IMR-90 (cell line): ENCODE data around the gene EPAS1. TPM values are rescaled to one million over a fixed set of nuclear protein-coding genes. Genes with fewer than 3 reads are reported as not detected.

Experiments
- ATAC-seq: fragments of 200-7000 bp; cut with Tn5 transposase; 2 replicates; pipeline ENCODE4 v1.9.1; 2020; ENCODE audit warnings: low read depth, mild to moderate bottlenecking, moderate library complexity
- BruUV-seq: library from RNA; stranded (reverse); fragments of 400-500 nt; replicated peaks from 2 replicates; lab custom pipeline; 2021; lab: Mats Ljungman, UMichigan
- CTCF ChIA-PET: fragments of 300-600 bp; formaldehyde crosslinking; extraction: SDS; loops from one replicate; lab custom pipeline; 2021; ENCODE audit warnings: antibody characterized with exemption; lab: Yijun Ruan, JAX
- POLR2A ChIA-PET: fragments of 300-600 bp; sonication (Branson Sonifier 250); formaldehyde crosslinking; loops from one replicate; lab custom pipeline; 2022; ENCODE audit warnings: antibody characterized with exemption; ENCODE audit not compliant: unreplicated experiment; lab: Charles Lee
- DNase-seq: peaks from one replicate; pipeline ENCODE4 v3.0.0; 2013
- H2AFZ ChIP-seq: replicated peaks from 2 replicates; pipeline ENCODE3; 2013; ENCODE audit warnings: low read length, mild to moderate bottlenecking; ENCODE audit not compliant: poor library complexity
- H2AK5ac ChIP-seq: 2 replicates; pipeline ENCODE4 v1.6.1; 2013; ENCODE audit warnings: low read depth, low read length, inconsistent platforms
- H2AK9ac ChIP-seq: replicated peaks from 2 replicates; pipeline ENCODE3; 2013; ENCODE audit warnings: mild to moderate bottlenecking, low read depth, low read length, moderate library complexity; ENCODE audit not compliant: poor library complexity
- H2BK120ac ChIP-seq: 2 replicates; pipeline ENCODE4 v1.6.1; 2013; ENCODE audit warnings: low read depth, low read length, inconsistent platforms
- H2BK15ac ChIP-seq: 3 replicates; pipeline ENCODE4 v1.6.1; 2013; ENCODE audit warnings: low read depth, low read length, inconsistent platforms
- H2BK20ac ChIP-seq: 2 replicates; pipeline ENCODE4 v1.6.1; 2013; ENCODE audit warnings: low read depth, mild to moderate bottlenecking, inconsistent platforms, low read length, moderate library complexity
- H2BK5ac ChIP-seq: 2 replicates; pipeline ENCODE4 v1.6.1; 2013; ENCODE audit warnings: mild to moderate bottlenecking, low read depth, low read length, inconsistent platforms; ENCODE audit not compliant: poor library complexity, severe bottlenecking
- H3K14ac ChIP-seq: replicated peaks from 2 replicates; pipeline ENCODE4 v1.6.1; 2013; ENCODE audit warnings: low read depth, low read length, inconsistent platforms
- H3K18ac ChIP-seq: 2 replicates; pipeline ENCODE4 v1.6.1; 2013; ENCODE audit warnings: low read depth, low read length, control low read depth
- H3K23ac ChIP-seq: 2 replicates; pipeline ENCODE4 v1.6.1; 2013; ENCODE audit warnings: low read depth, low read length, inconsistent platforms
- H3K27ac ChIP-seq: 2 replicates; pipeline ENCODE4 v1.5.1; 2013; ENCODE audit warnings: mild to moderate bottlenecking, control low read depth, low read length; ENCODE audit not compliant: insufficient read depth
- H3K27me3 ChIP-seq: 2 replicates; pipeline ENCODE4 v1.6.1; 2013; ENCODE audit warnings: low read length; ENCODE audit not compliant: control insufficient read depth, insufficient read depth
- H3K36me3 ChIP-seq: 2 replicates; pipeline ENCODE4 v1.6.1; 2013; ENCODE audit warnings: low read length, mixed read lengths; ENCODE audit not compliant: control insufficient read depth, insufficient read depth
- H3K4ac ChIP-seq: 2 replicates; pipeline ENCODE4 v1.6.1; 2013; ENCODE audit warnings: low read depth, low read length, inconsistent platforms
- H3K4me1 ChIP-seq: 2 replicates; pipeline ENCODE4 v1.6.1; 2013; ENCODE audit warnings: low read length, mixed read lengths; ENCODE audit not compliant: control insufficient read depth, insufficient read depth
- H3K4me2 ChIP-seq: 2 replicates; pipeline ENCODE4 v1.6.1; 2013; ENCODE audit warnings: low read depth, mild to moderate bottlenecking, control low read depth, low read length, moderate library complexity
- H3K4me3 ChIP-seq: 2 replicates; pipeline ENCODE4 v1.5.1; 2013; ENCODE audit warnings: low read depth, mild to moderate bottlenecking, control low read depth, low read length, moderate library complexity; ENCODE audit not compliant: insufficient read depth
- H3K56ac ChIP-seq: 2 replicates; pipeline ENCODE4 v1.6.1; 2013; ENCODE audit warnings: low read length, inconsistent platforms; ENCODE audit not compliant: insufficient read depth; ENCODE audit errors: extremely low read depth
- H3K79me1 ChIP-seq, 2 experiments: 2 replicates each; pipeline ENCODE4 v1.6.1; 2013; ENCODE audit warnings: low read length in 2 of 2, inconsistent platforms in 1 of 2, low read depth in 1 of 2
- H3K9ac ChIP-seq: 2 replicates; pipeline ENCODE4 v1.6.1; 2013; ENCODE audit warnings: low read depth, low read length, control low read depth
- H3K9me1 ChIP-seq: 2 replicates; pipeline ENCODE4 v1.6.1; 2013; ENCODE audit warnings: low read length, inconsistent platforms; ENCODE audit not compliant: insufficient read depth
- H3K9me3 ChIP-seq: 2 replicates; pipeline ENCODE4 v1.6.1; 2013; ENCODE audit warnings: low read length; ENCODE audit not compliant: control insufficient read depth, insufficient read depth
- H4K20me1 ChIP-seq: 2 replicates; pipeline ENCODE4 v1.6.1; 2013; ENCODE audit warnings: low read length, inconsistent platforms; ENCODE audit not compliant: insufficient read depth
- H4K5ac ChIP-seq: 2 replicates; pipeline ENCODE4 v1.6.1; 2013; ENCODE audit warnings: mild to moderate bottlenecking, low read depth, low read length, control low read depth
- H4K8ac ChIP-seq, 2 experiments: 2 replicates each; pipeline ENCODE4 v1.6.1; 2013; ENCODE audit warnings: low read depth in 2 of 2, low read length in 2 of 2, control low read depth in 1 of 2, inconsistent platforms in 1 of 2
- H4K91ac ChIP-seq: 2 replicates; pipeline ENCODE4 v1.6.1; 2013; ENCODE audit warnings: low read depth, low read length, inconsistent platforms; ENCODE audit not compliant: insufficient read depth
- BHLHE40 ChIP-seq: fragments of 150-350 bp; IDR thresholded peaks from 2 replicates; pipeline ENCODE4 v1.6.1; 2016; ENCODE audit warnings: mild to moderate bottlenecking, low read depth, low read length
- CEBPB ChIP-seq: IDR thresholded peaks from 2 replicates; pipeline ENCODE4 v1.6.1; 2012; ENCODE audit warnings: low read depth, low read length, improper control_type of control experiment
- FOS ChIP-seq: fragments of 150-350 bp; IDR thresholded peaks from 2 replicates; pipeline ENCODE4 v1.6.1; 2016; ENCODE audit warnings: low read depth, low read length
- MAZ ChIP-seq: IDR thresholded peaks from 2 replicates; pipeline ENCODE4 v1.6.1; 2012; ENCODE audit warnings: low read depth, mild to moderate bottlenecking, low read length, improper control_type of control experiment, moderate library complexity, borderline replicate concordance
- POLR2A ChIP-seq: IDR thresholded peaks from 2 replicates; pipeline ENCODE4 v1.6.1; 2012; ENCODE audit warnings: mild to moderate bottlenecking, low read depth, low read length
- RAD21 ChIP-seq: IDR thresholded peaks from 2 replicates; pipeline ENCODE4 v1.6.1; 2012; ENCODE audit warnings: low read length, improper control_type of control experiment
- SMC3 ChIP-seq: fragments of 150-350 bp; IDR thresholded peaks from 2 replicates; pipeline ENCODE4 v1.6.1; 2016; ENCODE audit warnings: low read depth, mild to moderate bottlenecking, antibody characterized with exemption, low read length, moderate library complexity
- USF2 ChIP-seq: fragments of 150-350 bp; IDR thresholded peaks from 2 replicates; pipeline ENCODE4 v1.6.1; 2017; ENCODE audit warnings: mild to moderate bottlenecking, antibody characterized with exemption, low read length, low read depth
- WGBS, 2 experiments: methylation state at CpG; one replicate each; pipeline versions ENCODE4 v1.1.5 to v1.1.7; 2013; ENCODE audit warnings: missing lambda C conversion rate in 2 of 2; ENCODE audit not compliant: insufficient read length in 1 of 2; ENCODE audit errors: extremely low coverage in 2 of 2; 5-methylcytosine and 5-hydroxymethylcytosine counted together
- dilution Hi-C: fragments of 300-500 bp; cut with HindIII; formaldehyde crosslinking; loops from one replicate; pipeline ENCODE4 v1.14.3; 2018; ENCODE audit warnings: low sequenced_read_pairs; ENCODE audit not compliant: unreplicated experiment
- in situ Hi-C: fragments of 300-500 bp; cut with MboI; formaldehyde crosslinking; loops from 3 replicates; pipeline ENCODE4 v1.14.3; 2019; ENCODE audit warnings: low sequenced_read_pairs, inconsistent platforms, mixed read lengths
- intact Hi-C: fragments of 100-400 bp; cut with micrococcal nuclease; formaldehyde crosslinking; loops from 2 replicates; pipeline ENCODE4 v1.10.0; 2022
- polyA plus RNA-seq, 3 experiments: library from polyadenylated mRNA; depleted of rRNA; stranded (reverse); fragments of >200 nt; gene quantifications; 2 replicates each; pipeline ENCODE4 v1.2.3, GENCODE V29; 2012; ENCODE audit warnings: low replicate concordance in 1 of 3
- total RNA-seq: library from RNA; depleted of rRNA; stranded (reverse); fragments of >200 nt; gene quantifications from 2 replicates; pipeline ENCODE4 v1.2.3, GENCODE V29; 2012

EPAS1 gene
- total and polyA plus RNA-seq, 2 of the 4 experiments (the other 2 are of a cell fraction) = 40.7 to 120 TPM

GRCh38 chr2:46334389-46335271 is 37.4 kb downstream of the EPAS1 start:
- no TSS peak for BruUV-seq
- H3K4me3 ChIP-seq = peak overlapping the region; percentile 33; the same call in 1 of the 2 replicates
- peaks cover 86% of the 10 kb centered on the region for H4K20me1 ChIP-seq
- H3K27ac ChIP-seq = peak overlapping the region; percentile 99
- H3K4me1 ChIP-seq = peaks cover 67% of the 10 kb centered on the region
- peak overlapping the region; percentile 95 for H3K4ac ChIP-seq
- peak overlapping the region; percentile 93 for H2BK120ac ChIP-seq
- H3K56ac ChIP-seq = peak overlapping the region; percentile 94
- H3K79me1 ChIP-seq = peaks cover 40 to 88% of the 10 kb centered on the region in 2 experiments
- TF ChIP-seq POLR2A (peak; percentile 6; the same call in 1 of the 2 replicates), BHLHE40 (peak; percentile 50; the same call in 1 of the 2 replicates), RAD21 (no peak; the same call in 1 of the 2 replicates), FOS (peak; percentile 36; the same call in 1 of the 2 replicates), USF2 (peak; percentile 89), MAZ (no peak), CEBPB (peak; percentile 93), SMC3 (peak; percentile 24; the same call in 1 of the 2 replicates)
- no peaks in the 10 kb centered on the region for H3K27me3 ChIP-seq
- H4K91ac ChIP-seq = peak overlapping the region; percentile 93
- H3K9ac ChIP-seq = peak overlapping the region; percentile 72
- in situ Hi-C loops = no loop called here
- H3K4me2 ChIP-seq = peak overlapping the region; percentile 92
- ATAC-seq = peak; percentile 50
- peak overlapping the region; percentile 97 for H4K5ac ChIP-seq
- H4K8ac ChIP-seq = peak overlapping the region; percentile 88 to 91
- peak overlapping the region; percentile 5 for H2AFZ ChIP-seq
- H2AK9ac ChIP-seq = peak overlapping the region; percentile 26
- peak overlapping the region; percentile 97 for H2AK5ac ChIP-seq
- intact Hi-C loops = no loop called here
- peak overlapping the region; percentile 99 for H3K18ac ChIP-seq
- POLR2A ChIA-PET = no interaction called here
- peak; percentile 98 for DNase-seq
- no CpG with 5 or more reads among the region's 6 CpGs for WGBS, 2 experiments
- peak overlapping the region; percentile 88 for H2BK20ac ChIP-seq
- dilution Hi-C loops = no loop called here
- peaks cover 49% of the 10 kb centered on the region for H3K9me1 ChIP-seq
- CTCF ChIA-PET = interaction anchor here (1.0 kb wide), 1 partner anchor 30 kb away, joined by 5 read pairs; no protein-coding TSS in a partner anchor
- peak overlapping the region; percentile 88 for H3K23ac ChIP-seq
- H3K14ac ChIP-seq = peak overlapping the region; percentile 92
- H3K9me3 ChIP-seq = no peaks in the 10 kb centered on the region
- peak overlapping the region; percentile 82; the same call in 2 of the 3 replicates for H2BK15ac ChIP-seq
- peak overlapping the region; percentile 93 for H2BK5ac ChIP-seq
- H3K36me3 ChIP-seq = no peaks in the 10 kb centered on the region
